Activated naive CD8-positive, alpha-beta T cell (primary cell): ENCODE measurements around the gene RECQL5.

Experiments used
- H3K27ac Mint-ChIP-seq: one replicate; pipeline ENCODE4 v1.8.0; 2021; ENCODE audit warnings: mixed read lengths
- H3K27me3 Mint-ChIP-seq: one replicate; pipeline ENCODE4 v1.8.0; 2021; ENCODE audit warnings: mixed read lengths
- H3K36me3 Mint-ChIP-seq: one replicate; pipeline ENCODE4 v1.8.0; 2021; ENCODE audit warnings: mixed read lengths
- H3K4me1 Mint-ChIP-seq: one replicate; pipeline ENCODE4 v1.8.0; 2021; ENCODE audit warnings: low read depth, mixed read lengths
- H3K4me3 Mint-ChIP-seq: one replicate; pipeline ENCODE4 v1.8.0; 2021; ENCODE audit warnings: mild to moderate bottlenecking, mixed read lengths
- H3K9me3 Mint-ChIP-seq: one replicate; pipeline ENCODE4 v1.8.0; 2021; ENCODE audit warnings: low read depth, mixed read lengths

The RECQL5 gene

DNA sequence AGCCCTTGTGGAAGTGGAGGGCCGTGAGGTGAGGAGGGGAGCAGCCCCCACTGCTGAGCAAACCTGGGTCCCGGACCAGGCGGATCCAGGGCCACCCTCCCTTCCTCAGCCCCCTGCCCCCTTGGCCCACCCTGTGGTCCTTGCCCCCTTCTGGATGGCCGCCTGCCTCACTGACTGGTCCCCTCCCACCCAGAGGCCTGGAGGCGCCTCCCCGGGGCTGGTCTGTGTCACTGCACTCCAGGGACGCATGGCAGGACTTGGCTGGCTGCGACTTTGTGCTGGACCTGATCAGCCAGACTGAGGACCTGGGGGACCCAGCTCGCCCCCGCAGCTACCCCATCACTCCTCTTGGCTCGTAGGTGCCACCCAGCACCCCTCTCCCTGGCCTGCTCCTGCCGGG, 52.9 kb downstream of the RECQL5 start:
- no peak overlapping the region for H3K27ac Mint-ChIP-seq
- no peaks in the 10 kb centered on the region for H3K9me3 Mint-ChIP-seq
- H3K27me3 Mint-ChIP-seq, result no peaks in the 10 kb centered on the region
- H3K4me1 Mint-ChIP-seq, result no peaks in the 10 kb centered on the region
- H3K36me3 Mint-ChIP-seq, result peaks cover 2% of the 10 kb centered on the region
- no peak overlapping the region for H3K4me3 Mint-ChIP-seq

DNA sequence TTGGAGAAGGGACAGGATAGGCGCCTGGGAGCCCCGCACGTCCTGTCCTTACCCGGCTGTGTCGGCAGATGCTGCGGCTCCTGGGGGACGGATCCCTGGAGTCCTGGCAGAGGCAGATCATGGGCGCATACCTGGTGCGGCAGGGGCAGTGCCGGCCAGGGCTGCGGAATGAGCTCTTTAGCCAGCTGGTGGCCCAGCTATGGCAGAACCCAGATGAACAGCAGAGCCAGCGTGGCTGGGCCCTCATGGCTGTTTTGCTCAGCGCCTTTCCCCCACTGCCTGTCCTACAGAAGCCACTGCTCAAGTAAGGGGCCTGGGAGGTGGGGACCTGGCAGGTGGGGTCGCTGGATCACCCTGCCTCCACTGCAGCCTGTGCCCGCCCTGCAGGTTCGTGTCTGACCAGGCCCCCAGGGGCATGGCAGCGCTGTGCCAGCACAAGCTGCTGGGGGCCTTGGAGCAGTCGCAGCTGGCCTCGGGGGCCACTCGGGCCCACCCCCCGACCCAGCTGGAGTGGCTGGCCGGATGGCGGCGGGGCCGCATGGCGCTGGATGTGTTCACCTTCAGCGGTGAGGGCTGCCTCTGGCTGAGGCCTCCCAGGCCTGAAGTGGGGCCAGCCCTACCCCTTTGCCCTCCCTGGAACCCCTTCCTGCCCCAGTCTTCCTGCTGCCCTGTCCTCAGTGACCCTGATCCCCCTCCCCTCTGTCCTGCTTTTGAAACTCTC, 53.9 kb downstream of the RECQL5 start:
- H3K27me3 Mint-ChIP-seq, result no peaks in the 10 kb centered on the region
- no peaks in the 10 kb centered on the region for H3K4me1 Mint-ChIP-seq
- H3K36me3 Mint-ChIP-seq, result peaks cover 2% of the 10 kb centered on the region
- H3K27ac Mint-ChIP-seq, result no peak overlapping the region
- H3K4me3 Mint-ChIP-seq, result no peak overlapping the region
- no peaks in the 10 kb centered on the region for H3K9me3 Mint-ChIP-seq

GRCh38 chr17:75611851-75612429, 55.0 kb downstream of the RECQL5 start:
- Mint-ChIP-seq H3K4me1 (no peaks in the 10 kb centered on the region), H3K36me3 (peaks cover 2% of the 10 kb centered on the region), H3K4me3 (no peak overlapping the region), H3K27ac (no peak overlapping the region), H3K27me3 (no peaks in the 10 kb centered on the region), H3K9me3 (no peaks in the 10 kb centered on the region)

DNA sequence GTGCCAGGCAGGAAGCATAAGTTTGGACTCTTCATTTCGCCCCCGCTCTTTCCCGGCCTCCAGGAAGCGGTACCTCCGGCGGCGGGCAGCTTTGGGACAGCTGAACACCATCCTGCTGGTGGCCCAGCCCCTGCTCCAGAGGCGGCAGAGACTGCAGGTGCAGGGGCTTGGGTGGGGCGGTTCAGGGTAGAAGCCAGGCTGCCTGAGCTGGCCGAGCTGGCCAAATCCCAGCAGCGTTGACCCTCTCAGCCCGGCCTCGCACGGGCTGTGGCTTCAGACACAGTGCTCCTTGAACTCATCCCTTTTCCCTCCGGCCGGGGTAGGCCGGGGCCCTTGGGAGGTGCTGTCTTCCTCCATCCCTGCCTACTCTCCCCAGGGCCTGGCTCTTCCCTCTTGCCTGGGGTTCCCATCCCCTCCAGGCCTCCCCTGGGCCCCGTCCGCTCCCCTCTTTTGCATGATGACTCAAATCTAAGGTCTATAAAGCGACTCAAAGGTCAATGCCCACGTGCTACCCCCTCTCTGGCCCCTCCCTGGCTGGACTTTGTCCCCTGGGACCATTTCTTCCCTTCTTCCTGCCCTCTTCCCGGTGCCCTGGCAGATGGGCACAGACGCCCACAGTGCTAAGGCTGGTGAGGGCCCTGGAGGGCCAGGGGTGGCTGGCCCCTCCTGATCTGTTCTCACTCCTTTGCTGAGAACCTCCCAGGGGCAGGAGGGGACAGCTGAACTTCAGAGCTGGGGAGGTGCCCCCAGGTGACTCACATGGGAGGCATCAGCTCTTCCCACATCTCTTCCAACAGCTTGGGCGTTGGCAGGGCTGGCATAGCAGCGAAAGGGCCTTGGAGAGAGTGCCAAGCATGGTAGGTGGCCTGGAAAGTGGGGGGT, 56.6 kb downstream of the RECQL5 start:
- Mint-ChIP-seq H3K4me3 (no peak overlapping the region), H3K27ac (no peak overlapping the region), H3K27me3 (no peaks in the 10 kb centered on the region), H3K36me3 (peaks cover 2% of the 10 kb centered on the region), H3K4me1 (no peaks in the 10 kb centered on the region), H3K9me3 (no peaks in the 10 kb centered on the region)

DNA sequence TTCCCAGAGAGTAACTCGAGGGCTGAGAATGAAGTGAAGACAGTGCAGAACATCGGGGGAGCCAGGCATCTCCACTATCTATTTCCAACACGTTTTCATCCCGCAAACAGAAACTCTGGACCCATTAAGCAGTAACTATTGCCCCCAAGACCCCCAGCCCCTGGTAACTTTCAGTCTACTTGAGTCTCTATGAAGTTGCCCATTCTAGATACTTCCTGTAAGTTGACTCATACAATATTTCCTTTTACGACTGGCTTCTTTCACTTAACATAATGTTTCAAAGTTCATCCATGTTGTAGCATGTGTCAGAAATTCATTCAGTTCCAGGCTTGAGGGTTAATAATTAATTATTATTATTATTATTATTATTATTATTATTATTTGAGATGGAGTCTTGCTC, 59.9 kb downstream of the RECQL5 start:
- Mint-ChIP-seq H3K27ac (no peak overlapping the region), H3K9me3 (no peaks in the 10 kb centered on the region), H3K4me3 (no peak overlapping the region), H3K36me3 (peaks cover 2% of the 10 kb centered on the region), H3K27me3 (no peaks in the 10 kb centered on the region), H3K4me1 (peaks cover 2% of the 10 kb centered on the region)

GRCh38 chr17:75605790-75606189, 61.2 kb downstream of the RECQL5 start:
- Mint-ChIP-seq H3K27me3 (no peaks in the 10 kb centered on the region), H3K9me3 (no peaks in the 10 kb centered on the region)

GRCh38 chr17:75604034-75604695, 62.8 kb downstream of the RECQL5 start:
- Mint-ChIP-seq H3K4me3 (no peak overlapping the region), H3K9me3 (no peaks in the 10 kb centered on the region), H3K27ac (no peak overlapping the region), H3K4me1 (peaks cover 2% of the 10 kb centered on the region), H3K36me3 (no peaks in the 10 kb centered on the region), H3K27me3 (no peaks in the 10 kb centered on the region)

More at GRCh38 chr17:75605790-75606189, 61.2 kb downstream of the RECQL5 start:
- Mint-ChIP-seq H3K36me3 (no peaks in the 10 kb centered on the region), H3K4me1 (peaks cover 2% of the 10 kb centered on the region), H3K27ac (no peak overlapping the region), H3K4me3 (no peak overlapping the region)

DNA sequence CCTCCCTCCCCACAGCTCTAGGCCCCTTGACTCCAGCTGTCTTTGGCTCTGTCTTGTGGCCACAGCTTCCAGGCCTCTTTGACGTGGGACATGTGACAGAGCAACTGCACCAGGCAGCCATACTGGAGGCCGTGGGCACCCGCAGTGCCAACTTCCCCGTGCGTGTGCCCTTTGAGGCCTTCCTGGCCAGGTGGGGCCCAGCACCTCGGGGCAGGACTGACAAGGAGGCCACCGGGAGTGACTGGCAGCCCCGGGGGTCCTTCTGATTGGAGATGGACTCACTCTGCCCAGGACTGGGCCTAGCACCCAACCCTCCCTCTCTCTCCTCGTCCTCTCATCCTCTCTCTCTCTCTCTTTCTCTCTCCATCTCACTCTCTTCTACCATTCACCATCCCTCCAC, 63.8 kb downstream of the RECQL5 start:
- H3K9me3 Mint-ChIP-seq, result no peaks in the 10 kb centered on the region
- H3K4me3 Mint-ChIP-seq, result no peak overlapping the region
- no peak overlapping the region for H3K27ac Mint-ChIP-seq
- peaks cover 2% of the 10 kb centered on the region for H3K4me1 Mint-ChIP-seq
- no peaks in the 10 kb centered on the region for H3K36me3 Mint-ChIP-seq
- no peaks in the 10 kb centered on the region for H3K27me3 Mint-ChIP-seq

DNA sequence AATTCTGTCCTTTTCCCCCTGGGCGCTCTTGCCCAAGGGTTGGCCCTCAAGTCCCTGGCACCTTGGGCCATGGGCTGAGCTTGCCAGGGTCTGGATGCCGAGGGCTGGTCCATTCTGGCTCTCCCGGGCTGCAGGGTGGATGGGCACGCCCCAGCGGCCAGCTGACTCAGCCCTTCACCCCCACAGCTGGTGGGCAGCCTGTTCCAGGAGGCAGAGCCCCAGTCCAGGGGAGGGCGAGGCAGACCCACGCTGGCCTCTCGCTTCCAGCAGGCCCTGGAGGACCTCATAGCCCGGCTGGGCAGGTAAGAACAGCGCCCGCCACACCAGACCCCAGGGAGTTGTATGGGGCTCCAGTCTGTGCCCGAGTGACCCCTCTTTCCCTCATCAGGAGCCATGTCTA, 64.3 kb downstream of the RECQL5 start:
- H3K4me1 Mint-ChIP-seq, result peaks cover 2% of the 10 kb centered on the region
- H3K36me3 Mint-ChIP-seq, result no peaks in the 10 kb centered on the region
- no peak overlapping the region for H3K27ac Mint-ChIP-seq
- no peaks in the 10 kb centered on the region for H3K9me3 Mint-ChIP-seq
- H3K4me3 Mint-ChIP-seq, result no peak overlapping the region
- no peaks in the 10 kb centered on the region for H3K27me3 Mint-ChIP-seq

DNA sequence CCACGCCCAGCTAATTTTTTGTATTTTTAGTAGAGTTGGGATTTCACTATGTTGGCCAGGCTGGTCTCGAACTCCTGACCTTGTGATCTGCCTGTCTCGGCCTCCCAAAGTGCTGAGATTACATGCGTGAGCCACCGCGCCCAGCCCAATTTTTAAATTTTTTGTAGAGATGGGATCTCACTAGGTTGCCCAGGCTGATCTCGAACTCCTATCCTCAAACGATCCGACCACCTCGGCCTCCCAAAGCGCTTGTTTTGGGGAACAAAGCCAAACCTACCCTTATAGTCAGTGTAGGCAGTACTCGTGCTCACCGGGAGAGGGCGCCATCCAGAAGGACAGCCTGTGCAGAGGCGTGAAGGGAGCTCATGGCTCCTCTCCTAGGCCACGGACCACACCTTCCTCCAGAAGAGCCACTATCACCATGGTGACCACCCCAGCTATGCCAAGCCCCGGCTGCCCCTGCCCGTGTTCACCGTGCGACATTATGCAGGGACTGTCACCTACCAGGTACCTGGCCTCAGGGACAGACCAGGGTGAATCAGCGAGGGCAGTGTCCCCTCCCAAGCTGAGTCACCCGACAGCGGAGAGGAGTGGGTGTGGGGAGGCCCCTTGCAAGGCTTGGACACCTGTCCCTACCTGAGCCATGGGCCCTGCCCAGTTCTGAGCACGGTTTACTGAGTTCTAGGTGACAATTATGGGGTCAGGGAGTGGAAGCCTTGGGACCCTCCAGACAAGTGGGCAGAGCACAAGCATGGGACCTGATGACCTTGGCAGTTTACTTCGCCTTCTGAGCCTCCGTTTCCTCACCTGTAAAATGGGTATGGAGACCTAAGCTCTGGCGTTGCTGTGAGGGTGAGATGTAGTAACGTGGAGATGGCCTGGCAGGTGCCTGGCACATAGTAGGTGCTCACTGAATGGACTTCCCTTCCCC, 65.6 kb downstream of the RECQL5 start:
- no peak overlapping the region for H3K4me3 Mint-ChIP-seq
- H3K9me3 Mint-ChIP-seq, result no peaks in the 10 kb centered on the region
- H3K27ac Mint-ChIP-seq, result no peak overlapping the region
- no peaks in the 10 kb centered on the region for H3K36me3 Mint-ChIP-seq
- peaks cover 2% of the 10 kb centered on the region for H3K4me1 Mint-ChIP-seq
- H3K27me3 Mint-ChIP-seq, result no peaks in the 10 kb centered on the region

DNA sequence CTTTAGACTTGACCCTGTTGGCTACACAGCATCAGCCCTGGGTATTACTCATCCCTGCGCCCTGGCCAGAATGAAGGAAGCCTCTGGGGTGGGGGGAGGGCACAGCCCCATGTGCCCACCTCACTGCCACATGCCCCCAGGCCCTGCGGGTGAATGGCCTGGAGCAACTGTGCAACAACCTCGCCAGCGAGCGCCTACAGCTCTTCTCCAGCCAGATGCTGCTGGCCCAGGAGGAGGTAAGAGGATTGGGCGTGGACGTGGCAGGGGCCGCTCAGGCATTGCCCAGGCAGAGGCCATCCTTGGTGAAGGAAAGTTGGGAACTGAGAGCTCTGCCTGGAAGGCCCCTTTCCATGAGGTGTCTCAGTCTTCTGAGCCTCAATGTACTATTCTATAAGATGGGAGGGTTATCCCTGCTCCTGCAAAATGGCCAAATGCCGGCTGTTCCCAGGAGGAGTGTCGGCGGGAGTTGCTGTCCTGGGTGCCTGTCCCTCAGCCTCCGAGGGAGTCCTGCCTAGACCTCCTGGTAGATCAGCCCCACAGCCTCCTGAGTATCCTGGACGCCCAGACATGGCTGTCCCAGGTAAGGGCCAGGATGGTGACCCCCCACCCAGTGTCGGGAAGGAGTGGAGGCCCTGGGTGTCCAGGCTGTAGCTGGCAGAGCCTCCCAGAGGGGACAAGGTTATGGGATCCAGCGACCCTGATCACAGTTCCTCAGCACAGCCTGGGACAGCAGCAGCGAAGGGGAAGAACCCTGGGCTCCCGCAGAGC, 70.5 kb downstream of the RECQL5 start:
- no peak overlapping the region for H3K27ac Mint-ChIP-seq
- no peaks in the 10 kb centered on the region for H3K36me3 Mint-ChIP-seq
- H3K9me3 Mint-ChIP-seq, result no peaks in the 10 kb centered on the region
- H3K4me1 Mint-ChIP-seq, result no peaks in the 10 kb centered on the region
- H3K4me3 Mint-ChIP-seq, result no peak overlapping the region
- no peaks in the 10 kb centered on the region for H3K27me3 Mint-ChIP-seq

GRCh38 chr17:75595920-75596313, 71.0 kb downstream of the RECQL5 start:
- H3K36me3 Mint-ChIP-seq, result no peaks in the 10 kb centered on the region
- no peaks in the 10 kb centered on the region for H3K27me3 Mint-ChIP-seq
- no peak overlapping the region for H3K4me3 Mint-ChIP-seq
- no peaks in the 10 kb centered on the region for H3K9me3 Mint-ChIP-seq
- no peaks in the 10 kb centered on the region for H3K4me1 Mint-ChIP-seq
- no peak overlapping the region for H3K27ac Mint-ChIP-seq

DNA sequence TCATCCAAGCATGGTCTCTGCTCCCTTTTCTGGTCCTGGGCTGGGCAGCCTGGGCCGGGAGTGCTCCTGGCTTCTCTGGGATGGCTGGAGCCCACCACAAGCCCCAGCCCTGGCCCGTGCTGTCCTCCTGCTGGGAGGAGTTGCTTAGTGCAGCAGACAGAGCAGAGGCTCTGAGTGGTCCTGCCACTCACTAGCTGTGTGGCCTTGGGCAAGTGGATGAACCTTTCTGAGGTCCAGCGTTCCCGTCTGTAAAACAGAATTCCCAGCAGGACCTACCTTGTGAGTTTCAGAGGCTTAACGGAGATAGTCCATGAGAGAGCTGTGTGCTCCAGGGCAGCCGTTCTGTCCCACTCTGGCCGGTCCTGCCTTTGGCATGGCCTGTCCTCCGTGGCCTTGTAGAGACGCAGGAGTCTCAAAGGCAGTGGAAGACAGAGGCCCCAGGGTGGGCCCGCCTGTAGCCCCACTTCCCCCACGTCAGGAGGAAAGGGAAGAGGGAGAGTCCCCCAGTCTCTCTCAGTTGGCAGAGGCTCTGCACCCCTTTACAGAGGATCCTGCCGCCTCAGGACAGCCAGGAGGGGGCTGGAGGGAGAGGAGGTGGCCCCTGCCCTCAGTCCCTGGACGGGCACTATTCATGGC, 71.6 kb downstream of the RECQL5 start:
- Mint-ChIP-seq H3K27ac (no peak overlapping the region), H3K27me3 (no peaks in the 10 kb centered on the region), H3K36me3 (no peaks in the 10 kb centered on the region), H3K4me1 (no peaks in the 10 kb centered on the region), H3K4me3 (no peak overlapping the region), H3K9me3 (no peaks in the 10 kb centered on the region)
